ENCODE data around the gene IARS2. TPM values are rescaled to one million over a fixed set of nuclear protein-coding genes. Genes with fewer than 3 reads are reported as not detected.
"Not testable (repeated sequence)": the region's sequence is repeated elsewhere in the genome, so short reads cannot be mapped to it uniquely, and the experiment has no call there.

The IARS2 gene
- total RNA-seq, 1 donor from 2014 or later: 72.8 TPM

DNA sequence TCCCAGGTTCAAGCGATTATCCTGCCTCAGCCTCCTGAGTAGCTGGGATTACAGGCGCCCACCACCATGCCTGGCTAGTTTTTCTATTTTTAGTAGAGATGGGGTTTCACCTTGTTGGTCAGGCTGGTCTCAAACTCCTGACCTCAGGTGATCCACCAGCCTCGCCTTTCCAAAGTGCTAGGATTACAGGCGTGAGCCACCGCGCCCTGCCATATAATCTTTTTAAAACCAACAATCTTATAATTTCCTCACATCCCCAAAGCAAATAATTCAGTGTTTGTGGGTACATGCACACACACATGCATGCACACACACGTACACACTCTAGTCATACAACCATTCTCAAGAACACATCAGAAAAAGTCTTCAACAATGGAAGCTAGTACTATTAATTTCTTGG lies 64.6 kb downstream of the IARS2 start:
- Mint-ChIP-seq H3K4me1 (ENCODE audit: low read depth) (peaks cover 27% of the 10 kb centered on the region), H3K36me3 (ENCODE audit: low read depth) (peaks cover 39% of the 10 kb centered on the region)
- DNase-seq (ENCODE audit: low spot score); H3K4me3 Mint-ChIP-seq; H3K27ac Mint-ChIP-seq; H3K27me3 Mint-ChIP-seq (ENCODE audit: insufficient read depth); H3K9me3 Mint-ChIP-seq; intact Hi-C loops (cut with micrococcal nuclease): not testable (repeated sequence)

DNA sequence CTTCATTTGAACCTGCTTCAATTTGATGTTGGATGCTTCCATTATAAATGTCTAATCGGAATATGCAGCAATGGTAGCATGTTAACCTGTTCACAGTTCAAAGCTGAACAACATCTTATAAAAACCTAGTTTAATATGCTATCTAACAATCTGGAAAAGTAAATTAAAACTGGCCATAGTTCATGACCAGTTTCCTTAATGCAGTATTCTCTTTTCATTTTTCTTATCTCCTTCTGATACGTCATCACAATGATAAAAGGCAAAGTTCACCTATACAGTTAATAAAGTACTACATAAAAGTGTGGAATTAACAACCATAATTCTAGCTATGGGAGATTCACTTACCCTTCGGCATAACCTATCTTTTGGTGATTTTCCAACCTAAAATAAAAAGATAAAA lies 65.1 kb downstream of the IARS2 start:
- H3K36me3 Mint-ChIP-seq (ENCODE audit: low read depth): peaks cover 39% of the 10 kb centered on the region
- no peak for DNase-seq (ENCODE audit: low spot score)
- H3K4me1 Mint-ChIP-seq (ENCODE audit: low read depth): peaks cover 27% of the 10 kb centered on the region
- no peak overlapping the region for H3K4me3 Mint-ChIP-seq
- H3K9me3 Mint-ChIP-seq: no peaks in the 10 kb centered on the region
- H3K27me3 Mint-ChIP-seq (ENCODE audit: insufficient read depth): no peaks in the 10 kb centered on the region
- H3K27ac Mint-ChIP-seq: no peak overlapping the region
- intact Hi-C loops (cut with micrococcal nuclease): no loop called here

DNA sequence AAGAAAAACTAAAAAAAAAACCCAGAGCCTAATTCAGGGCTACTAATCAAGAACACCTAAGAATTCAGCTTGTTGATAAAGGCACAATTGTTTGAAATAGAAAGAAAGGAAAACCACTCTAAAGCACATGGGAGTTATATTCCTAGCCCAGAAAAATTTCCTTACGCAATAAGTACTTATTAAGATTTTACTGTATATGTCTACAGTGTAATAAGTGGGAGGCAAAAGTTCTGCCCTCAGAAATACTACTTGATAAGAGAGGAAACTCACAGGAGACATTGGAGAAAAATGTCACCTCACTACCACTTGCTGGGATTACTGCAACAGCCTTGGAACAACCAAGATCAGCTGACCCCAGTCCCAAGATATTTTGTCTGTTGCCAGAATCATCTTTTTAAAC lies 66.1 kb downstream of the IARS2 start:
- Mint-ChIP-seq H3K4me3 (no peak overlapping the region), H3K27ac (no peak overlapping the region), H3K9me3 (no peaks in the 10 kb centered on the region), H3K36me3 (ENCODE audit: low read depth) (peaks cover 35% of the 10 kb centered on the region), H3K27me3 (ENCODE audit: insufficient read depth) (no peaks in the 10 kb centered on the region), H3K4me1 (ENCODE audit: low read depth) (peaks cover 27% of the 10 kb centered on the region)
- DNase-seq (ENCODE audit: low spot score): no peak
- intact Hi-C loops (cut with micrococcal nuclease): no loop called here

DNA sequence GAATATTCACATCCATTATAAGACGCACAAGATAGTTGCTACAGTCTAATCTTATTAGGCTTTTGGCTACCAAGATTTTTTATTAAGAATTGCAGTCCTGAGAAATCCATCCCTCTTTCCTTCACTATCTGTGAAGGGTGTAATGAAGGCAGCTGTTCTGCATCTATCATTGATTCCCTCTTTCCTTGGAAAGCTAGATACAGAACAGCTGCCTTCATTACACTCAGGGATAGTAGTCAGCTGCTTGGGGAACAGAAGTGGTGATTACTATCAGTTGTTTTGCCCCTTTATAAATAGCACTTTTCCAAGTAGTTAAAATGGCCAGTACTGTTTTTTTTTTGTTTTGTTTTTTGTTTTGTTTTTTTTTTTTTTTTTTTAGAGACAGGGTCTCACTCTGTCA lies 70.2 kb downstream of the IARS2 start:
- intact Hi-C loops (cut with micrococcal nuclease): no loop called here
- no peak for DNase-seq (ENCODE audit: low spot score)
- peaks cover 11% of the 10 kb centered on the region for H3K4me1 Mint-ChIP-seq (ENCODE audit: low read depth)
- H3K27ac Mint-ChIP-seq: no peak overlapping the region
- no peak overlapping the region for H3K4me3 Mint-ChIP-seq
- H3K36me3 Mint-ChIP-seq (ENCODE audit: low read depth): peaks cover 29% of the 10 kb centered on the region
- H3K27me3 Mint-ChIP-seq (ENCODE audit: insufficient read depth): no peaks in the 10 kb centered on the region
- H3K9me3 Mint-ChIP-seq: no peaks in the 10 kb centered on the region

DNA sequence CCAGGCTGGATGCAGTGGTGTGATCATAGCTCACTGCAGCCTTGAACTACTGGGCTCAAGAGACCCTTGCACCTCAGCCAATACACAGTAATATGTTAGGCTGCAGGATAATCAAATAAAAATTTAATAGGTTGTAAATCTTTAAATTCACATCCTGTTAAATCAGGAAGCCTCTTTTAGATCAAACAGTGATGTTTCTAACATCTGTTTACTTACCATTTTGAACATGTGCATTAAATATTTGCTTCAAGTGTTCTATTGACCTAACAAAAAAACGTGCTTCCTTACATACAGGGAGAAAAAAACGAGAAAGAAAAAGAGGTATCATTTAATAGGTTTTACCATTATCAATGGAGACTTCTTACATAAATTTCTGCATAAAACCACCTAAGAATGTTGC lies 70.6 kb downstream of the IARS2 start:
- DNase-seq (ENCODE audit: low spot score): no peak
- no peak overlapping the region for H3K4me3 Mint-ChIP-seq
- H3K9me3 Mint-ChIP-seq: no peaks in the 10 kb centered on the region
- H3K27ac Mint-ChIP-seq: no peak overlapping the region
- intact Hi-C loops (cut with micrococcal nuclease): no loop called here
- H3K27me3 Mint-ChIP-seq (ENCODE audit: insufficient read depth): no peaks in the 10 kb centered on the region
- H3K36me3 Mint-ChIP-seq (ENCODE audit: low read depth): peaks cover 31% of the 10 kb centered on the region
- peaks cover 11% of the 10 kb centered on the region for H3K4me1 Mint-ChIP-seq (ENCODE audit: low read depth)

DNA sequence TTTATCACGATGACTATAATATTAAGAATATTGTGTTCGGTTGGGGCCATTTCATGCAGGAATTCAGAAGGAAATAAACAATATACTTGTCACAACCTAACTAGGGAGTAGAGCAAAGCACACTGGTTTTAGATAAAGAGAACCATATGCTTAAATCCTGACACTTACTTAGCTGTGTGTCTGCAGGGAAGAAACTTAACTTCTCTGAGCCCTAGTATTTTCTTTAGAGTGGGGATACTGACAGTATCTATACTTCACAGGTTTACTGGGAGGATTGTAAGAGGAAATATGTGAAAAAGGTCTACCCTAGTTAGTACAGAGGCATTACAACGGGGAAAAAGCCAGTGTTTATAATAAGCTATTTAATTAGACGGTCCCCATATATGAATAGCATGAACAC lies 72.9 kb downstream of the IARS2 start:
- no peak overlapping the region for H3K4me3 Mint-ChIP-seq
- intact Hi-C loops (cut with micrococcal nuclease): no loop called here

DNA sequence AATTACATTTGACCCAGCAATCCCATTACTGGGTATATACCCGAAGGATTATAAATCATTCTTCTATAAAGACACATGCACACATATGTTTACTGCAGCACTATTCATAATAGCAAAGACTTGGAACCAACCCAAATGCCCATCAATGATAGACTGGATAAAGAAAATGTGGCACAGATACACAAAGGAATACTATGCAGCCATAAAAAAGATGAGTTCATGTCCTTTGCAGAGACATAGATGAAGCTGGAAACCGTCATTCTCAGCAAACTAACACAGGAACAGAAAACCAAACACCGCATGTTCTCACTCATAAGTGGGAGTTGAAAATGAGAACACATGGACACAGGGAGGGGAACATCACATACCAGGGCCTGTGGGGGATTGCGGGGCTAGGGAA lies 76.0 kb downstream of the IARS2 start:
- H3K27ac Mint-ChIP-seq; intact Hi-C loops (cut with micrococcal nuclease); H3K9me3 Mint-ChIP-seq; H3K27me3 Mint-ChIP-seq (ENCODE audit: insufficient read depth); H3K4me1 Mint-ChIP-seq (ENCODE audit: low read depth); H3K4me3 Mint-ChIP-seq; DNase-seq (ENCODE audit: low spot score): not testable (repeated sequence)
- peaks cover 53% of the 10 kb centered on the region for H3K36me3 Mint-ChIP-seq (ENCODE audit: low read depth)

More for the DNA sequence above, 72.9 kb downstream of the IARS2 start:
- no peak for DNase-seq (ENCODE audit: low spot score)
- Mint-ChIP-seq H3K27ac (no peak overlapping the region), H3K36me3 (ENCODE audit: low read depth) (peaks cover 39% of the 10 kb centered on the region), H3K4me1 (ENCODE audit: low read depth) (no peaks in the 10 kb centered on the region), H3K27me3 (ENCODE audit: insufficient read depth) (no peaks in the 10 kb centered on the region), H3K9me3 (no peaks in the 10 kb centered on the region)

DNA sequence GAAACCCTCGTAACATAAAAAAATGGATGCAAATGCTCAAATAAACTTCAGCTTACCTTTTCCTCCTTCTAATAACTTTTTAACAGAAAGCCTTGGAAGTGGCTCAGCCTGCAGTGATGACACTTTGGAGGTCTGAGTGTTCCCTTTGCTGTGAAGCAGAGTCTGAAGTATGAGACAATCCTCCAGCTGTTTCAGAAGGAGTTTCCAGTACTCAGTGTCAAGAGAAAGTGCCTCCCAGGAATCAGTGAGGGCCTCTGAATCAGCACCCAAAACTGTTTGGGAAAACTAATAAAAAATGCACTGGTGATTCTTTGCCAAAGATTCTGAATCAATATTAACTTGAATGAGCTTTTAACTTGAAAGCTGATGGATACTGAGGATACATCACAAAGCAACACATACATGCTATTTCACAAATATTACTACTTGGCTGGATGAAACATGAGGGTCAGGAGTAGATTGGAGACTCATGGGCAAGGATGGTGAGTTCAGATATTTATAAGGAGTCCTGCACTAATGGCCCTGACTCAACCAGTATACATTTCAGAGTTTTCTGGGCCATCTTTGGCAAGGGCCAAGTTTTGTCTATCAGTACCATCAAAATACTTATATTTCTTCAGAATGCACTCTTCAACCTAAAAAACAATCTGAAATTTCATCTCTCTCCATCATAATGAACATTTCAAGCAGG lies 77.0 kb downstream of the IARS2 start:
- Mint-ChIP-seq H3K4me1 (ENCODE audit: low read depth) (peaks cover 5% of the 10 kb centered on the region), H3K27ac (no peak overlapping the region), H3K27me3 (ENCODE audit: insufficient read depth) (no peaks in the 10 kb centered on the region), H3K36me3 (ENCODE audit: low read depth) (peaks cover 57% of the 10 kb centered on the region), H3K4me3 (no peak overlapping the region), H3K9me3 (no peaks in the 10 kb centered on the region)
- intact Hi-C loops (cut with micrococcal nuclease): no loop called here
- DNase-seq (ENCODE audit: low spot score): no peak

DNA sequence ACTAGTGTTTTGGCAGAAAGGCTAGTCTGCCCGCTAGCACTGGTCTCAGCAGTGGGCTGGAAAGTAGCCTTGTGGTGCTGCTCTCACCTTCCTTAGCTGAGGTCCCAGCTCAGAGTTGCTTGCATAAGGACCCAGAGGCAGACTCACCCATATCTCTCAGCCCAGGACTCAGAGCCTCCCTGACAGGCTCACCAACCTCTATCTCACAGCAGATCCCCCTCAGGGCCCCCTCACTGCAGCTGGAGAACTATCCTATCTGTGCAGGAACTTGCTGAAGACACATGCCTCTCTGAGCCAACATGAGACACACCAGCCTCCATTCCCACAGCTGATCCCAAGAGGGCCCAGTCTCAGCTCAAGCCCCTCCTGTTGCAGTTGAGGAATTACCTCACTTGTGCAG lies 82.6 kb downstream of the IARS2 start:
- H3K4me3 Mint-ChIP-seq: no peak overlapping the region
- intact Hi-C loops (cut with micrococcal nuclease): no loop called here
- peaks cover 5% of the 10 kb centered on the region for H3K4me1 Mint-ChIP-seq (ENCODE audit: low read depth)
- H3K27me3 Mint-ChIP-seq (ENCODE audit: insufficient read depth): no peaks in the 10 kb centered on the region
- no peak overlapping the region for H3K27ac Mint-ChIP-seq
- H3K9me3 Mint-ChIP-seq: no peaks in the 10 kb centered on the region
- no peak for DNase-seq (ENCODE audit: low spot score)
- peaks cover 41% of the 10 kb centered on the region for H3K36me3 Mint-ChIP-seq (ENCODE audit: low read depth)

DNA sequence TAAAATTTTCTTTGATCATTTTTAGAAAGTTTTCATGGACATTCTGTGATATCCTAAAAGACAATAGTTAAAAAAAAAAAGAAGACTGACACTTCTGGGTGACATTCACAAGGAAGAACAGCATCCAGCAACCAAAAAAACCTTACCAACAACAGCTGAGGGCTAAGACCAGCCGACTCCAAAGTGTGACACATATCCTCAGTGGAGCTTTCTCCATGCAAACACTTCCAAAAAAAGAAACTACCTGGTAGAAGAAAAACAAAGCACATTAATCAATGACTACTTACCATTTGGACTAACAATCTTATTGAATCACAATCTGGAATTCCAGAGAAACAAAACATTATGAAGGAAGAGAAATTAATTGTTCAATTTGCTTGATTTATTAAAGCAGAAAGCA lies 88.2 kb downstream of the IARS2 start:
- Mint-ChIP-seq H3K27me3 (ENCODE audit: insufficient read depth) (no peaks in the 10 kb centered on the region), H3K4me3 (no peak overlapping the region), H3K9me3 (no peaks in the 10 kb centered on the region), H3K36me3 (ENCODE audit: low read depth) (peaks cover 22% of the 10 kb centered on the region), H3K4me1 (ENCODE audit: low read depth) (no peaks in the 10 kb centered on the region), H3K27ac (no peak overlapping the region)
- intact Hi-C loops (cut with micrococcal nuclease): no loop called here
- no peak for DNase-seq (ENCODE audit: low spot score)

DNA sequence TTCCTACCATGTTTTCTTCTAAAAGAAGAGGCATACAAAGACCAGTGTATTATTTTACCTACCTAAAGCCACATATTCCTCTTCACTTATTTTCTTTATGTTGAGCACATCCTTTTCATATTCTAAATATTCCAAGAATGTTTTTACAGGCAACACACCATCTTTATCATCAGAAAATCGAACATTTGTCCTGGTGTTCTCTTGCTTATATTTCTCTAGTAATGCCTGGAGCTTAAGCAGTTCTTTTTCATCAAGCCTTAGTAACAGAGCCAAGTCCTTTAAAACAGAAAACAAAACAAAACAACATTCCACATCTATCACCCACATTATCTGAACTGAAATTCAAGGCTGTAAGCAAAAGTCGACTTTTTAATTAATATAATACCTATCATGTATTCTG lies 88.7 kb downstream of the IARS2 start:
- H3K4me3 Mint-ChIP-seq: no peak overlapping the region
- no peaks in the 10 kb centered on the region for H3K4me1 Mint-ChIP-seq (ENCODE audit: low read depth)
- H3K36me3 Mint-ChIP-seq (ENCODE audit: low read depth): peaks cover 18% of the 10 kb centered on the region
- H3K27ac Mint-ChIP-seq: no peak overlapping the region
- H3K9me3 Mint-ChIP-seq: no peaks in the 10 kb centered on the region
- intact Hi-C loops (cut with micrococcal nuclease): no loop called here
- DNase-seq (ENCODE audit: low spot score): no peak
- H3K27me3 Mint-ChIP-seq (ENCODE audit: insufficient read depth): no peaks in the 10 kb centered on the region

DNA sequence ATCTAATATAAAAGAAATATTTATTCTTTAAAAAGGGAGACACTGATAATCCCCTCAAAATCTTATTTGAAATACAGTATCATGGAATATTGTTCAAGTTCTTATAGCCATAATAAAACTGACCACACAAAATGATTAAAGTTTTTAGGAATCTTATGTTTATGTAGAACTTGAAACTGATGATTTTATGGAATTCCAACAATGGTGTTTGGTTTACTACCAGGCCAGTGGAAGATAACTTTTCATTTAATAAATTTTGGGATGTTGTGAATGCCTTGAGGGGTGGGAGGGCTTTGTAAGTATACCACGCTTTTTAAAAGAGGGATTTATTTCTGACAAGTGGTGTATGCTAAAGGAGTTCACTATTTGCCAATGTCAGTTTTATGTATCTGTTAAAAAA lies 90.6 kb downstream of the IARS2 start:
- Mint-ChIP-seq H3K27me3 (ENCODE audit: insufficient read depth) (no peaks in the 10 kb centered on the region), H3K4me1 (ENCODE audit: low read depth) (no peaks in the 10 kb centered on the region), H3K27ac (no peak overlapping the region), H3K4me3 (no peak overlapping the region), H3K9me3 (no peaks in the 10 kb centered on the region), H3K36me3 (ENCODE audit: low read depth) (peaks cover 17% of the 10 kb centered on the region)
- DNase-seq (ENCODE audit: low spot score): no peak
- intact Hi-C loops (cut with micrococcal nuclease): no loop called here

DNA sequence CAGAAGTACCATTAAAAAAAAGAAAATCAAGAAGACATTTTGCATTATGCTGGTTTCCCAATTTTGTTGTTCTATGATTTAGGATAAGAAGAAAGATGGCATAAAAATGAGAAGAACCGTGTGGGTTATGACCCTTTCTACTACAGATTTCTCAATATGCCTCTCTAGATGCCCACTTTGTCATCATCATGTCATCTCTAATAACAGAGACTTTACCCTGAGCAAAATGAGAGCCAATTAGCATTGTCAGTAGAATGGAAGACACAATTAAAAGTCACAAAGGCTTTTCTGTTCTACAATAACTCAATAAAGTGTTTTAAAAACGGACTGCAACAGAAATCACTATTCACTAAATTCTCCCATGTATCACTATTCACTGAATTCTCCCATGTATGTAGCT lies 92.8 kb downstream of the IARS2 start:
- Mint-ChIP-seq H3K9me3 (no peaks in the 10 kb centered on the region), H3K4me3 (no peak overlapping the region), H3K4me1 (ENCODE audit: low read depth) (no peaks in the 10 kb centered on the region), H3K27me3 (ENCODE audit: insufficient read depth) (no peaks in the 10 kb centered on the region), H3K27ac (no peak overlapping the region), H3K36me3 (ENCODE audit: low read depth) (peaks cover 21% of the 10 kb centered on the region)
- intact Hi-C loops (cut with micrococcal nuclease): no loop called here
- DNase-seq (ENCODE audit: low spot score): no peak

DNA sequence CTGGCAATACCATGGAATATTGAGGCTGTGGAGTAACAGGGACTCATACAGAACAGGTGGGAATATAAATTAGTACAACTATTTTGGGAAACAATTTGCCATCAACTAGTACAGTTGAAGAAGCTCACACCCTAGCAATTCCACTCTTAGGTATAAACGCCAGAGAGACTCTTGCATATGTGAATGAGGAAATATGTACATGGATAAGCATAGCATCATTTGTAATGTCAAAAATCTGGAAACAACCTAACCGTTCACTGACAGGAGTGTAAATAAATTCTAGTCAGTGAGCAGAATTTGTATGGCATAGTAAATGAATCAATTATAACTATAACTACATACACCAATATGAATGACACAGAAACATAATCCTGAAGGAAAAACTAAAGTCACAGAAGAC lies 94.6 kb downstream of the IARS2 start:
- H3K9me3 Mint-ChIP-seq: no peaks in the 10 kb centered on the region
- H3K4me1 Mint-ChIP-seq (ENCODE audit: low read depth): no peaks in the 10 kb centered on the region
- intact Hi-C loops (cut with micrococcal nuclease): no loop called here
- H3K4me3 Mint-ChIP-seq: no peak overlapping the region
- peaks cover 22% of the 10 kb centered on the region for H3K36me3 Mint-ChIP-seq (ENCODE audit: low read depth)
- H3K27me3 Mint-ChIP-seq (ENCODE audit: insufficient read depth): no peaks in the 10 kb centered on the region
- DNase-seq (ENCODE audit: low spot score): no peak
- no peak overlapping the region for H3K27ac Mint-ChIP-seq
